ENCODE data around the gene PNKD. TPM values are rescaled to one million over a fixed set of nuclear protein-coding genes. Genes with fewer than 3 reads are reported as not detected.
"Not testable (repeated sequence)": the region's sequence is repeated elsewhere in the genome, so short reads cannot be mapped to it uniquely, and the experiment has no call there.

The PNKD gene
- total RNA-seq, 1 experiment from 2014 or later: 21.6 TPM

DNA sequence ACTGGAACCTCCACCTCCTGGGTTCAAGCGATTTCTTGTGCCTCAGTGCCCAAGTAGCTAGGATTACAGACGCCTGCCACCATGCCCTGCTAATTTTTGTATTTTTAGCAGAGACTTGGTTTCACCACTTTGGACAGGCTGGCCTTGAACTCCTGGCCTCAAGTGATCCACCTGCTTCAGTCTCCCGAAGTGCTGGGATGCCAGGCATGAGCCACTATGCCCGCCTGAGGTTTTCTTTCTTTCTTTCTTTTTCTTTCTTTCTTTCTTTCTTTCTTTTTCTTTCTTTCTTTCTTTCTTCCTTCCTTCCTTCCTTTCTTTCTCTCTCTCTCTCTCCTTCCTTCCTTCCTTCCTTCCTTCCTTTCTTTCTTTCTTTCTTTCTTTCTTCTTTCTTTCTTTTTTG is 44.4 kb downstream of the PNKD start:
- DNase-seq (ENCODE audit: extremely low read depth, low read depth): not testable (repeated sequence)

GRCh38 chr2:218315397-218315796 is 45.1 kb downstream of the PNKD start:
- no peak for DNase-seq (ENCODE audit: extremely low read depth, low read depth)

GRCh38 chr2:218317303-218317630 is 46.9 kb downstream of the PNKD start:
- no peak for DNase-seq (ENCODE audit: extremely low read depth, low read depth)

- no peak for DNase-seq (ENCODE audit: extremely low read depth, low read depth)
Measured at GRCh38 chr2:218317835-218318234, 47.5 kb downstream of the PNKD start.

DNA sequence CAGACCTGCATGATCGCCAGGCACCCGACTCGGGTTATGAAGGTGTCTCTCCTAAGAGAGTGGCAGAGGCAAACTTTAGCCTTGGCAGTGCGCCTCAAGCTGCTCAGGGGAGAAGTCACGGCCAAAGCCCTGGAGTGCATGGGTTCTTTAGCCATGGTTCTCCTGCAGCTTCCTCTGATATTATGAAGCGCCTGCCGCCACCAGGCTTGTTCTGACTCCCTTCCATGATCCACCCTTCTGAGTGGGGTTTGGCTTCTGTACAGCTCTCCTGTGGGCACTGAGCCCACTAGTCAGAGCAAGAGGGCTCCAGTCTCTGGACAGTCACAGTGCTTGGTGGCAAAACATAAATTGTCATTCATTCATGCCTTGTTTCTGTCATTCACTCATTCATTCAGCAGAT is 47.9 kb downstream of the PNKD start:
- DNase-seq (ENCODE audit: extremely low read depth, low read depth): no peak

GRCh38 chr2:218319813-218320365 is 49.6 kb downstream of the PNKD start:
- no peak for DNase-seq (ENCODE audit: extremely low read depth, low read depth)

DNA sequence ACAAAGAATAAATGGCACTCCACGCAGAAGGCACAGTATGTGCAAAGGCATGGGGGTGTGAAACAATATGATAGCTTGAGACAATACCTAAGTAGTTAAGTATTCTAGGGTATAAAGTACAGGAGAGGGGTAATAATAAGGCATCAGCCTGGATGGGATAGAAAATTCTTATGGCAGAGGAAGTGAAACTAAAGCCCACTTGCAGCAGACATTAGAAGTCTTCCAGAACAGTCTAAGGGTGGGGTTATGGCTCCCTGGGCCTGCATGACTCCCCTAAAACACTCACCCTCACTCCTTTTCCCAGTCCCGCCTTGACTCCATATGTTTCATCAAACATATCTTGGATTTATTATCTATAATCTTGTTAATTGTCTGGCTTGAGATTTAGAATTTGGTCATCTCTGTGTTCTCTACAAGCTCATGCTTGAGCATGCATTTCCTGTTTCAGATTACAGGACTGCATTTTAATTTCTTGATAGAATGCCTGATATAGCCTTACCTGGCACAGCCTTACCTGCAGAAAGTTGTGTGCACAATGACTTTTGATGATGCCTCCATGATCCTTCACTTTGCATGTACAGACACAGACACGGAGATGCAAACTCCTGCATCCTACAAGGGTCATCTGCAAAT is 50.5 kb downstream of the PNKD start:
- no peak for DNase-seq (ENCODE audit: extremely low read depth, low read depth)

- DNase-seq (ENCODE audit: extremely low read depth, low read depth): peak; percentile 53
Measured at GRCh38 chr2:218322768-218323525, 52.6 kb downstream of the PNKD start.

- peak; percentile 30 for DNase-seq (ENCODE audit: extremely low read depth, low read depth)
Measured at GRCh38 chr2:218323526-218324472, 53.5 kb downstream of the PNKD start.

- no peak for DNase-seq (ENCODE audit: extremely low read depth, low read depth)
Measured at GRCh38 chr2:218325566-218326160, 55.3 kb downstream of the PNKD start.

DNA sequence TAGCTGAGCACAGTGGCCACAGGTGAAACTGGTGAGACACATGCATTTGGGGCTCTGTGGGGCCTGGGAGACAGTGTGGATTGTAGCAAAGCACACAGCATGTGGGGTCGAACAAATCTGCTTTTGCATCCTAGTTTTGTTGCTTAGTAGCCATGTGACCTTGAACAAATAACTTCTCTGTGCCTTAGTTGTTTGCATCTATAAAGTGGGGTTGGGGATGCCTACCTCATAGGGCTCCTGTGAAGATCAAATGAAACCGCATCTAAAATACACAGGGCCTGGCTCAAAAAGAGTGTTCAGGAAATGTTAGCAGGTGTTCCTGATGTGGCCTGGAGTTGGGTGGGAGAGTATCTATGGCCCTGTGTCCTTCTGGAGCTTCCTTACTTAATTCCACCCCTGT is 56.0 kb downstream of the PNKD start:
- no peak for DNase-seq (ENCODE audit: extremely low read depth, low read depth)

GRCh38 chr2:218327451-218328210 is 57.3 kb downstream of the PNKD start:
- DNase-seq (ENCODE audit: extremely low read depth, low read depth): no peak

DNA sequence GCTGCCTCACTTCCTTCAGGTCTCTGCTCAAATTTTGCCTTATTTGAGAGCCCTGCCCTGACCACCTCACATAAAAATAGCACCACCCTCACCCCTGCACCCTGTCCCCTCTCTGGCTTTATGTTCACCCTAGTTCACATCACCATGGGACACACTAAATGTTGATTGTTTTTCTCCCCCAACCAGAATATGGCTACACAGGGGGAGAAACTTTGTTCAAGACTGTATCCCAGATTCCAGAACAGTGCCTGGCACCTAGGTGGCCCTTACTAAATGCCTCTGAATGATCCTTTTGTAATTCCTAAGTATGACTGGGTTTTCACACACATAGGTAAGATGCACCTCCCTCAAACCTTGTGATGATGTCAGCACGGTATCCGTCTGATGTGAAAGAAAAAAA is 58.0 kb downstream of the PNKD start:
- DNase-seq (ENCODE audit: extremely low read depth, low read depth): no peak

- DNase-seq (ENCODE audit: extremely low read depth, low read depth): no peak
Measured at GRCh38 chr2:218329027-218329825, 58.9 kb downstream of the PNKD start.

GRCh38 chr2:218329826-218330593 is 59.7 kb downstream of the PNKD start:
- no peak for DNase-seq (ENCODE audit: extremely low read depth, low read depth)

DNA sequence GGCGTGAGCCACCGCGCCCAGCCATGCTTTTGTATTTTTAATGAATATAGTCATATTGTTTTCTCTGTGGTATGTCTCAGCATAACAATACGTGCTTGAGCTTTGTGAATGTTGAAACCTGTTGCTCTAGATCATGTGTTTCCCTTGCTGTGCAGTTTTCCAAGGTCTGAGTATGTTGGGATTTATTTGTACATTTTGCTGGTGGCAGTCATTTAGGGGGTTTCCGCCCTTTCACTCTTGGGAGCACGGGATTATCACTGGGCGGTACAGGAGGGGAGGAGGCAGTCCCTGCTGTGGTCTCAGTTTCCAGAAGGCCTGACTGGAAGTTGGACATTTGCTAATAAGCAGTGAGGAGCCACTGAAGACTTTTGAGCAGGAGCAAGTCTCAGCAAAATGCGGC is 61.4 kb downstream of the PNKD start:
- no peak for DNase-seq (ENCODE audit: extremely low read depth, low read depth)

DNA sequence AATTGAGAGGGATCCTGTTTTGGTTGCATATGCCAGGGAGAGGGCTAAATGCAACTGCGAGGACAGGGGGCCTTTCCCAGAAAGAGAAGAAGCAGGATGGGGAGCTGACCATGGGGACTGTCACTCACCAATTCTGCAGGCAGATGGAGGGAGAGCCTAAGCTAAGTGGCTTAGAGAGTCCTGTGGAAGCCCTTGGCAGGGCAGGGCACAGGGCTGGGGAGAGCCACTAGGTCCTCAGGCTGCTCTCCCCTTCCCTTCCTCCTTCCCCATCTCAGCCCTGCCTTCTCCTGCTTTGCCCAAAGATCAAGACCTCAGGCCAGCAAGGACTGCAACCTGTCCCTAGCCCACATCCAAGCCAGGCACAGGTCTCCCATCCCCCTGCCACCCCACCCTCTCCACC is 62.0 kb downstream of the PNKD start:
- DNase-seq (ENCODE audit: extremely low read depth, low read depth): no peak

GRCh38 chr2:218332920-218333645 is 62.8 kb downstream of the PNKD start:
- DNase-seq (ENCODE audit: extremely low read depth, low read depth): no peak
